SU-DHL-6 (cell line): Measurements from ENCODE around the gene SLC12A7.

Experiments used
- H2AFZ ChIP-seq: fragments of 200-600 bp; sonication (generic); 2 replicates; pipeline ENCODE4 v1.6.1; 2014; ENCODE audit warnings: low read depth, mild to moderate bottlenecking, moderate library complexity, mixed read lengths, antibody characterized with exemption, low read length; ENCODE audit not compliant: severe bottlenecking
- H3F3A ChIP-seq: fragments of 200-600 bp; shearing (Covaris generic); 2 replicates; pipeline ENCODE4 v1.6.0; 2016; ENCODE audit warnings: antibody characterized with exemption, mild to moderate bottlenecking; ENCODE audit not compliant: insufficient read depth
- H3K27ac ChIP-seq: fragments of 200-600 bp; sonication (generic); 2 replicates; pipeline ENCODE4 v1.5.1; 2016; ENCODE audit warnings: low read depth, mild to moderate bottlenecking, low read length, moderate library complexity, mixed read lengths
- H3K27me3 ChIP-seq: fragments of 200-600 bp; sonication (generic), shearing (Covaris generic); 2 replicates; pipeline ENCODE4 v1.6.0; 2014; ENCODE audit warnings: mild to moderate bottlenecking, low read length
- H3K36me3 ChIP-seq: fragments of 200-600 bp; sonication (generic); 2 replicates; pipeline ENCODE4 v1.6.1; 2014; ENCODE audit warnings: mild to moderate bottlenecking, low read length, mixed read lengths
- H3K4me2 ChIP-seq: fragments of 300-600, 200-600 bp; shearing (Covaris generic), sonication (generic); 2 replicates; pipeline ENCODE4 v1.6.0; 2014; ENCODE audit warnings: low read length, low read depth, mild to moderate bottlenecking; ENCODE audit not compliant: poor library complexity, severe bottlenecking
- H3K4me3 ChIP-seq: fragments of 200-600 bp; sonication (generic); 2 replicates; pipeline ENCODE4 v1.5.1; 2014; ENCODE audit warnings: antibody characterized with exemption, low read length, mild to moderate bottlenecking, mixed read lengths; ENCODE audit not compliant: insufficient read depth, poor library complexity, severe bottlenecking
- H3K79me2 ChIP-seq: fragments of 200-600 bp; sonication (generic); 2 replicates; pipeline ENCODE4 v1.6.1; 2014; ENCODE audit warnings: mild to moderate bottlenecking, low read length, moderate library complexity; ENCODE audit not compliant: insufficient read depth
- H3K9ac ChIP-seq: fragments of 200-600 bp; sonication (generic); 2 replicates; pipeline ENCODE4 v1.7.0; 2014; ENCODE audit warnings: mild to moderate bottlenecking, low read length
- H3K9me2 ChIP-seq: fragments of 200-600 bp; sonication (generic); replicated peaks from 2 replicates; pipeline ENCODE4 v1.6.1; 2014; ENCODE audit warnings: low read length; ENCODE audit not compliant: insufficient read depth
- H3K9me3 ChIP-seq: fragments of 200-600 bp; sonication (generic); 2 replicates; pipeline ENCODE4 v1.6.1; 2014; ENCODE audit warnings: low read length, mixed read lengths; ENCODE audit not compliant: insufficient read depth
- H4K20me1 ChIP-seq: fragments of 200-600 bp; sonication (generic); 2 replicates; pipeline ENCODE4 v1.6.1; 2014; ENCODE audit warnings: low read depth, mild to moderate bottlenecking, antibody characterized with exemption, low read length, moderate library complexity, mixed read lengths
- CTCF ChIP-seq: fragments of 200-600 bp; sonication (generic); IDR thresholded peaks from one replicate; pipeline ENCODE4 v1.5.1; 2017; ENCODE audit warnings: antibody characterized with exemption, mild to moderate bottlenecking, low read length, moderate library complexity; ENCODE audit not compliant: insufficient read depth, poor library complexity, severe bottlenecking
- EZH2phosphoT487 ChIP-seq: fragments of 200-600 bp; sonication (generic), shearing (Covaris generic); conservative IDR thresholded peaks from 2 replicates; pipeline ENCODE4 v1.6.1; 2018; ENCODE audit warnings: mild to moderate bottlenecking, antibody characterized with exemption, low read length, moderate library complexity, mixed read lengths

SLC12A7 gene

DNA sequence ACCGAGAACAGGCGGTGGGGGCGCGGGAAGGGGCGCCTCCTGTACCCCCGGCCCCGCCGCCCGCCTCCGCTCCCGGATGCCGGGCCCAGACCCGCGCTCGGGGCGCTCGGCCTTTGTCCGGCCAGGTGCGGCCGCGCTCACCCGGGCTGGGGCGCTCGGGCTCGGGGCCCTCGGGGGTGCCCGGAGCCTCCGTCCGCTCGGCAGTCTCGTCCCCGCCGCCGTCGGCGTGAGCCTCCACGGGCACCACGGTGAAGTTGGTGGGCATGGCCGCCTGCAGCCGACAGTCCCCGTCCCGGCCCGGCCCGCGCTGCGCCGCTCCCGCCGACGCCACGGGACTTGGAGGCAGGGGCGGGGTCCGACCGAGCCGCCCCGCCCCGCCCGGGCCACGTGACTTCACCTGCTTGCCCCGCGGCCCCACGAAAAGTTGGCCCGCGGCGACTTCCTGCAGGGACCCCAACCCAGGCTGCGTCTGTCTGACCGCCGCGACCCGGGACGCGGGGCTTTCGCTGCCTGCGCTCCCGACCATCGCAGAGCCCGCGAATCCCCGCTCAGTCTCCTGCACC lies at the start of gene SLC12A7:
TSS of gene SLC12A7 (minus strand) at position 337 of the 563 bp plus-strand sequence. CDS start at position 265, 72 bp downstream.
- Histone ChIP-seq H3K4me2 (no peak within 1 kb of the TSS), H3K27me3 (no peaks in the 10 kb centered on the region)

DNA sequence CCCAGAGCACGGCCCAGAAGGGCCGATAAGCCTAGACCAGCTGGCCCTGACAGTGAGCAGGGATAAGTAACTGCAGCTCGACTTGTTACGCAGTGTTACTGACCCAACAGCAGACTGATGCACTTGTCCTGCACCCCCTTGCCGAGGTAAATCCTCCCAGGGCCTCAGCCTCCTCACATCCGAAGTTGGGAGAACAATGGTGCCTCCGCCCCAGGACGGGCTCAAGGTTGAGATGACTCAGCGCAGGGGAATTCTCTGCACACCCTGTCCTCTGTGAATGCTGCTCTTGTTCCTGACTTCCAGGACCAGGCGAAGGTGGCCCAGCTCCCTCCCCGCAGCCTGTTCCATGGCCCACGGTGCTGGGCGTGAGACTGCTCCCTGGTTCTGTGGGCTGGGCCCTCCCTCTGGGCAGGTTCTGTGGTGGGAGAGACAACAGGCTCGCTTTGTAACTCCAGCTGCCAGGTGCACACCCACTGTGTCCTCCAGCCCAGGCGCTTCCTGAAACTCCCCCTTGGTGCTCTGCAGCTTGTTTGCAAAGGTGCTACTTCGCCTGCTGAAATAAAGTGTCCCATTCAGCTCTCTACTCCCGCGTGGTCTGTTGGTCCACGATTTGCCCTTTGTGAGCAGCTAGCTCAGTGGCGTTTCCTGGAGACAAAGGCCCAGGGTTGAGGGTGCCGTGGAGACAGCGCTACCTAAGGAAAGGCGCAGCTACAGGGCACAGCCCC lies 49.4 kb upstream of the SLC12A7 start:
- no peaks in the 10 kb centered on the region for H4K20me1 ChIP-seq
- no peaks in the 10 kb centered on the region for H3K27me3 ChIP-seq
- no peaks in the 10 kb centered on the region for H3K36me3 ChIP-seq
- no peaks in the 10 kb centered on the region for H3K9me3 ChIP-seq
- H3K9ac ChIP-seq = no peak overlapping the region
- H3K9me2 ChIP-seq = no peaks in the 10 kb centered on the region
- no peak overlapping the region for H3K4me3 ChIP-seq
- no peak overlapping the region for H3K4me2 ChIP-seq
- no peak overlapping the region for H2AFZ ChIP-seq
- no peak for TF ChIP-seq EZH2phosphoT487
- no peak for TF ChIP-seq CTCF
- H3K27ac ChIP-seq = no peak overlapping the region
- no peaks in the 10 kb centered on the region for H3F3A ChIP-seq
- H3K79me2 ChIP-seq = no peaks in the 10 kb centered on the region

More for the DNA sequence above, at the start of gene SLC12A7:
- Histone ChIP-seq H4K20me1 (no peaks in the 10 kb centered on the region), H3K4me3 (no peak within 1 kb of the TSS), H3K27ac (no peak within 1 kb of the TSS), H3K36me3 (no peaks in the 10 kb centered on the region), H3K9ac (no peak within 1 kb of the TSS), H3F3A (no peaks in the 10 kb centered on the region), H3K9me3 (no peaks in the 10 kb centered on the region), H3K79me2 (no peaks in the 10 kb centered on the region), H3K9me2 (no peaks in the 10 kb centered on the region), H2AFZ (no peak within 1 kb of the TSS)
- TF ChIP-seq EZH2phosphoT487 (no peak), CTCF (no peak)

- no peaks in the 10 kb centered on the region for H4K20me1 ChIP-seq
- H3K4me3 ChIP-seq = no peak overlapping the region
- H3K9me2 ChIP-seq = no peaks in the 10 kb centered on the region
- TF ChIP-seq EZH2phosphoT487 = no peak
- TF ChIP-seq CTCF = no peak
- no peaks in the 10 kb centered on the region for H3K27me3 ChIP-seq
- no peaks in the 10 kb centered on the region for H3K9me3 ChIP-seq
- H3K9ac ChIP-seq = no peak overlapping the region
- no peak overlapping the region for H3K27ac ChIP-seq
- no peaks in the 10 kb centered on the region for H3K36me3 ChIP-seq
- no peak overlapping the region for H3K4me2 ChIP-seq
- no peaks in the 10 kb centered on the region for H3F3A ChIP-seq
- no peak overlapping the region for H2AFZ ChIP-seq
- no peaks in the 10 kb centered on the region for H3K79me2 ChIP-seq
These were observed 48.0 kb upstream of the SLC12A7 start for GRCh38 chr5:1159774-1160406.
